Measurements from ENCODE around the gene MMP12.

GRCh38 chr11:102914238-102915043 is 39.7 kb upstream of the MMP12 start:
- TF ChIP-seq POLR2AphosphoS5 (IDR thresholded peaks at IDR 0.05; ENCODE audit: low read depth, low read length) (no peak), CTCF (IDR thresholded peaks at IDR 0.05) (peak; percentile 81), REST (IDR thresholded peaks at IDR 0.05; ENCODE audit: insufficient read depth in 1 of 2, low read depth in 2 of 2, low read length in 1 of 2) (no peak), TCF7L2 (IDR thresholded peaks at IDR 0.05; ENCODE audit: low read depth, low read length) (no peak)
